ENCODE data around the gene RBM25.
"Not testable (repeated sequence)": the region's sequence is repeated elsewhere in the genome, so short reads cannot be mapped to it uniquely, and the experiment has no call there.

Gene RBM25

DNA sequence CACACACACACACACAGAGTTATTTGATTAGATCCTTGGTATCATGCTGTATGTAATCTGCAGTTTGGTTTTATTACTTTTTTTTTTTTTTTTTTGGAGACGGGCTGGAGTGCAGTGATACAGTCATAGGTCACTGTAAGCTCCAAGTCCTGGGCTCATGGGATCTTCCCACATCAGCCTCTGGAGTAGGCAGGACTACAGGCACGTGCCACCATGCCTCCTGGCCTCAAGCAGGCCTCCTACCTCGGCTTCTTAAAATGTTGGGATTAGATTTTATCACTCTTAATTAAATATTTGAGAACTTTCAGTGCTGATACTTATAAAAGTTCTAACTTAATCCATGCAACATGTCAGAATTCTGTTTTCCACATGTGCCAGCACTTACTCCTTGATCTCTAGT is 46.7 kb downstream of the RBM25 start:
- DNase-seq, result no peak

DNA sequence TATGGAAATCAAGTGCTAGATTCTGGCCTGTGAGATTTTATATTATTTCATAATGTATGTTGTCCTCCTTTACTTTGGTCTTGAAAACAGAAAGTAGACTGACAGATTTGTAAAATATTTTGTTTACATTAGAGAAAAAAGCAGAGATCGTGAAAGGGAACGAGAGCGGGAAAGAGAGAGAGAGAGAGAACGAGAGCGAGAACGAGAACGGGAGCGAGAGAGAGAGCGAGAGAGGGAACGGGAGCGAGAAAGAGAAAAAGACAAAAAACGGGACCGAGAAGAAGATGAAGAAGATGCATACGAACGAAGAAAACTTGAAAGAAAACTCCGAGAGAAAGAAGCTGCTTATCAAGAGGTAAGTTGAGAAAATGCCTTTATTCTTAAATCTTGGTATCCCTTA is 47.4 kb downstream of the RBM25 start:
- no peak for DNase-seq

DNA sequence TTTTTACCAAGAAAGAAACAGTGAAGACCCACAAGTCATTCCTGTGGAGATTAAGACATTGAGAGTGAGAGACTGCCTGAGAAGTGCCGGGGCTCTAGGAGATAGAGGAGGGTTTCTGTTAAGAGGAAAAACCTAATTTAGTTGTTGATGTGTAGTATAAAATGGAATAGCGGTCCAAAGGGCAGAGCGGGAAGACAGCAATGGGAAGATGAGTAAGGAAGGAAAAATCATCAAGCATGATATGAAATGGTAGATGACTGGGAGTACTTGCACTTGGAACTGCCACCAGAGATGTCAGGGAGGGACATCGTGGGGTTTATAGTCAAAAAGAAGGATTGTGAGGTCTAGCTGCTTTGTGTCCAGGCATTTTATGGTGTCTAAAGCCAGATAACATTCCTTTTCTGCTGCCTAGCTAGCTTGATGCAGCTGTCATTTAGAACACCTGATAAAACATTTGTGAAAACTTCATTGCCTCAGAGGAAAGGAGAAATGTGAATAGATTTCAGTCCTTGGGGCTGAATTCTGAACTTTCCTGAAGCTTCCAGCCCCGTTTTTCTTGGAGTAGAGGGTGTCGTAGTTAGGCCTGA is 57.8 kb downstream of the RBM25 start:
- DNase-seq, result no peak

DNA sequence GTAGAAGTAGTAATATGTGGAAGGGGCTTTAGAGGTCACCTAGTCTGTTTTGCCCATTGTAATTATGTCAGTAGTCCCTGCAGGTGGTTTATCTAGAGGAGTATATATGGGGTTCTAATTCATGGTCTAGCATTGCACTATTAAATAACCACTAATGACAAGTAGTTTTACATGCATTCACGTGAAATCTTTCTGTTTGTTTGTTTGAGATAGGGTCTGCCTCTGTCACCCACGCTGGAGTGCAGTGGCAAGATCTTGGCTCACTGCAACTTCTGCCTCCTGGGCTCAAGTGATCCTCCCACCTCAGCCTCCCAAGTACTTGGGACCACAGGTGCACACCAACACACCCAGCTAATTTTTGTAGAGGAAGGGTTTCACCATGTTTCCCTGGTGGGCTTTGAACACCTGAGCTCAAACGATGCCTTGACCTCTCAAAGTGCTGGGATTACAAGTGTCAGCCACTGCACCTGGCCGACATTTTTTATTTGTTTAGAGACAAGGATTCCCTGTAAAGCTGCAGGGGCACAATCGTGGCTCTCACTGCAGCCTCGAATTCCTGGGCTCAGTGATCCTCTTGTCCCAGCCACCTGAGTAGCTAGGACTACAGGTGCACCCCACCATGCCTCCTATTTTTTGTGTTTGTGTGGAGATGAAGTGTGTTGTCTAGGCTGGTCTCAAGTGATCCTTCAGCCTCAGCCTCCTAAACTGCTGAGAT is 66.0 kb downstream of the RBM25 start:
- no peak for DNase-seq

DNA sequence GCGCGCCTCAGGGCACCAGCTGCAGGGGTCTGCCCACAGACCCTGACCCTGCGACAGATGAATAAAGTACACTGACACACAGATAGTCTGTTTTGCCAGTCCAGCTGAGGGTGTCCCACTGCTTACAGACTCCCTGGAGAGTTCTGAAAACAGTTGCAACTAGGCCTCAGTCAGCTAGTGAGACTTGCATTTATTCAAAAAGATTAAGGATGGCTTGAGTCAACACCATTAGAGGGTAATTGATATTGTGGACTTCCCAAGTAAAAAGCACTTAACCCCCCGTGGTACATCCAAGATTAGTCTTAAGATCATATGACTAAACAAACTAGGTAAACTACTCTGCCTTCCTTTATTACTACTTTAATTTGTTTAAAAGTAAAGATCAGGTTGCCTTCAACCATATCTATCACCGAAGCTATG is 66.8 kb downstream of the RBM25 start:
- no peak for DNase-seq

DNA sequence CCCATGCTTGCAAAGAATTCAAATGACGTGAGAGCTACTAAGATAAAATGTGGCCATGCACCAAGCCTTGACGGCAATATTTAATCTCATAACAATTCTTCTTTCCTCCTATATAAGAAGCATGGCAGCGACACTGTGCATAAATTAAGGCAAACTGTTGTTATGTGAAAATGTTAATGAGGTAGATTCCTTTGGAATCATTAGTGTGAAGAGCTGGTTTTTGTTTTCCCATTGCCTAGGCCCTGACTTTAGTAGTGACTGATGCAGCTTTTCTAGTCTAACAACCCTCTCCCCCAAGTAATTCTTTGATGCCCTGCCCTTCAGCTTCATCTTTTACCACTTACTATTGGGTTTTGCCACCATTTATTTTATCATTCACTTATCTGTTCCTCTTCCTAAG is 67.4 kb downstream of the RBM25 start:
- no peak for DNase-seq

DNA sequence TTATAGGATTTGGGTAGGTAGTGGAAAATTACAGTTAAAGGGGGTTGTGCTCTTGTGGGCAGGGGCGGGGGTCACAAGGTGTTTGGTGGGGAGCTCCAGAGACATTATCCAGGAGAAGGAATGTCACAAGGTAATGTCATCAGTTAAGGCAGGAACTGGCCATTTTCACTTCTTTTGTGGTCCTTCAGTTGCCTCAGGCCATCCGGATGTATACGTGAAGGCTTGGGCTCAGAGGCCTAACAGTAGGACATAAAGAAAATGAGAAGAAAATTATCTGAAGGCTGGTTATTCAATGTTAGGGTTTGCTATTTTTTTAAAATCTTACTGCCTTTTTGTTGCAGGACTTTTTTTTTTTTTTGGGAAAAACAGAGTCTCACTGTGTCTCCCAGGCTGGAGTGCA is 75.5 kb downstream of the RBM25 start:
- no peak for DNase-seq

DNA sequence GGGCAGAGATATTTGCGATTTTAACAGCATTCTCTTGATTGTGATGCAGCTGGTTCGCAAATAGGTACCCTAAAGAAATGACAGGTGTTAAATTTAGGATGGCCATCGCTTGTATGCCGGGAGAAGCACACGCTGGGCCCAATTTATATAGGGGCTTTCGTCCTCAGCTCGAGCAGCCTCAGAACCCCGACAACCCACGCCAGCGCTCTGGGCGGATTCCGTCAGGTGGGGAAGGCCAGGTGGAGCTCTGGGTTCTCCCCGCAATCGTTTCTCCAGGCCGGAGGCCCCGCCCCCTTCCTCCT is 77.7 kb downstream of the RBM25 start:
- no peak for DNase-seq

DNA sequence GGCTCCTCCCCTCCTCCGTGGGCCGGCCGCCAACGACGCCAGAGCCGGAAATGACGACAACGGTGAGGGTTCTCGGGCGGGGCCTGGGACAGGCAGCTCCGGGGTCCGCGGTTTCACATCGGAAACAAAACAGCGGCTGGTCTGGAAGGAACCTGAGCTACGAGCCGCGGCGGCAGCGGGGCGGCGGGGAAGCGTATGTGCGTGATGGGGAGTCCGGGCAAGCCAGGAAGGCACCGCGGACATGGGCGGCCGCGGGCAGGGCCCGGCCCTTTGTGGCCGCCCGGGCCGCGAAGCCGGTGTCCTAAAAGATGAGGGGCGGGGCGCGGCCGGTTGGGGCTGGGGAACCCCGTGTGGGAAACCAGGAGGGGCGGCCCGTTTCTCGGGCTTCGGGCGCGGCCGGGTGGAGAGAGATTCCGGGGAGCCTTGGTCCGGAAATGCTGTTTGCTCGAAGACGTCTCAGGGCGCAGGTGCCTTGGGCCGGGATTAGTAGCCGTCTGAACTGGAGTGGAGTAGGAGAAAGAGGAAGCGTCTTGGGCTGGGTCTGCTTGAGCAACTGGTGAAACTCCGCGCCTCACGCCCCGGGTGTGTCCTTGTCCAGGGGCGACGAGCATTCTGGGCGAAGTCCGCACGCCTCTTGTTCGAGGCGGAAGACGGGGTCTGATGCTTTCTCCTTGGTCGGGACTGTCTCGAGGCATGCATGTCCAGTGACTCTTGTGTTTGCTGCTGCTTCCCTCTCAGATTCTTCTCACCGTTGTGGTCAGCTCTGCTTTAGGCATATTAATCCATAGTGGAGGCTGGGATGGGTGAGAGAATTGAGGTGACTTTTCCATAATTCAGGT is 78.3 kb downstream of the RBM25 start, which contains the start of gene PSEN1:
Gene PSEN1, plus strand, starts transcription at position 121 of the 839 bp plus-strand sequence. CDS start 11,513 bp downstream, outside the sequence.
- DNase-seq, result peak; percentile 95

DNA sequence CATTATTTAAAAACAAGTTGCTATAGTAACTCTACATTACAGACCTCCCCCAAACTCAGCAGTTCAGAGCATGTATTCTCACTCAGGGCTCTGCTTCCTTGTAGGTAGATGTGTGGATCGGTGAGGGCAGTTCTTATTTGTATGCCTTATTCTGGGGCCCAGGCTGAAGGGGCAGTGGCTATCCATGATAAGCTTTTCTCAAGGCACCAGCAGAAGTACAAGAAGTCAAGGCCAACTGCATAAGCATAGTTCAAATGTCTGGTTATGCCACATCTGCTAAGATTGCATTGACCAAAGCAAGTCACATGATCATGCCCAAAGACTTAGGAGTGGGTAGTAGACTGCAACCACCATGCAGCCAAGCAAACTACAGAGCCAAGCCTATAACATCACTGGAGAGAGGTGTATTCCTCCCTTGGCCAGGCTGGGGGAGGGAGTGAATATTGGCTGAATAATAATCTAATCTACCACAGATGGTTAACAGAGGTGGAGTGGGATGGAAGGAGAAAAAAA is 82.5 kb downstream of the RBM25 start:
- DNase-seq, result no peak

DNA sequence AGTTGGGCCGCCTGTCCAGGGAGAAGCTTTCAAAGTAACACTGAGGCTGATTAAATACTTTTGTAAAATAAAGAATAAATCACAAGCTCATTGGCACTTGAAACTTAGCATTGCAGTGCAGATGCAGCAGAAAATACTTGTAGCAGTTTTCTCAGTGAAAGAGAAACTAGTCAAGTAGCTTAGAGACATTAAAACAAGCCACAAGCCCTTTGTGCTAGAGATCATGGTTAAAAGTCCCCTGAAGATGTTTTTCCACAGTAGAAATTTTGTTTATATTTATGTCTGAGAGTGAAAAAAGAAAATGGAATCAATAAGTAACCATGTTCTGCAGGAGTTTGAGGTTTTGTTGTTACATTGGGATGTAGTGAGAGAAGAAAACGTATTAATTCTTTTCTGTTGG is 83.9 kb downstream of the RBM25 start:
- DNase-seq, result no peak

DNA sequence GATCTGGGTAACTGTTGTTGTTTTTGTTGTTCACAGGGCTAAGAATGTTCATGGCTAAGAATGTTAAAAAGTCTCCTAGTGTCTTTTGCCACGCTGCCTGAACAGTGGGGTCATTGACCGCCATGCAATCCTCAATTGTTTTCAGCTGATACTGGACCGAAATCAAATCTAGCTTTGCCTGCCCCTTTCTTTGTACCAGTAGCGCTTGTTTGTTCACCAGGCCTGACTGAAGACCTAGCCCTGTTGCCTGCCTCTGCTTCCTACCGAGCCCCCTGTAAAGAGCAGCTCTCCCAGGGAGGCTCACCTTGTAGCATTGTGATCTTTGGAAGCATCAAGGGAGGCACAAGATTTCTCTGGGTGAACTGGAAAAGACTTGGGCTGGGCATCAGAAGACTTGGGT is 84.7 kb downstream of the RBM25 start:
- DNase-seq, result no peak

DNA sequence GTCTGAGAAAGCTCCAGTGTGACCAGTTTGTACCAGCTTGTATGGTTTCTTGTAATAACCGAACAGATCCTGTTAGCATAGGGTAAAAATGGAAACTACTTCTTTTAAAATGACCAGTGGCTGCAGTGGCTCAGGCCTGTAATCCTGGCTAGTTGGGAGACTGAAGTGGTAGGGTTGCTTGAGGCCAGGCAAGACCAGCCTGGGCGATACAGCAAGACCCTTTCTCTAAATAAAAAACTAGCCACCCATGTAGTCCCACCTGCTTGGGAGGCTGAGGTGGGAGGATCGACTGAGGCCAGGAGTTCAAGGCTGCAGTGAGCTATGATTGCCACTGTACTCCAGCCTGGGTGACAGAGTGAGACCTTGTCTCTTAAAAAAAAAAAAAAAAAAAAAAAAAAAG is 85.3 kb downstream of the RBM25 start:
- no peak for DNase-seq

DNA sequence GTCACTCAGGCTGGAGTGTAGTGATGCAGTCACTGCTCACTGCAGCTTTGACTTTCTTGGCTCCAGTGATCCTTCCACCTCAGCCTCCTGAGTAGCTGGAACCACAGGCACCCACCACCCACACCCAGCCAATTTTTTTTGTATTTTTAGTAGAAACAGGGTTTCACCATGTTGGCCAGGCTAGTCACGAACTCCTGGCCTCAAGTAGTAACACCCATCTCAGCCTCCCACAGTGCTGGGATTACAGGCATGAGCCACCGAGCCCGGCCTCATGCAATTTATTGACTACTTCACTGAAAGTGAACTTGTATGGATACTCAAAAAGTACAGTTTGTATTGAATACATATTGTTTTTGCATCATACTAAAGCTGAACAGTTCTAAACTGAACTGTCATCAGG is 87.0 kb downstream of the RBM25 start:
- DNase-seq, result no peak

DNA sequence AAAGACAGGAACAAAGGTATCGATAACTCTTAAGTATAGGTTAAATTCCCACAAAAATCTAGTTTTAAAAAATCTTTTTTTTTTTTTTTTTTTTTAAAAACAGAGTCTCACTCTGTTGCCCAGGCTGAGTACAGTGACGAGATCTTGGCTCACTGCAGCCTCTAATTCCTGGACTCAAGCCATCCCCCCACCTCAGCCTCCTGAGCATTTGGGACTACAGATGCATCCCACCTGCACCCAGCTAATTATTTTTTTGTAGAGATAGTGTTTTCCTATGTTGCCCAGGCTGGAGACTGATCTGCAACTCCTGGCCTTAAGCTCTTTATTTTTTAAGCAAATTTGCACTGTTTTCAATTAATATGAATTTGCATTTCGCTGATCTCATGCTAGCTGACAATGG is 87.8 kb downstream of the RBM25 start:
- DNase-seq, result no peak

DNA sequence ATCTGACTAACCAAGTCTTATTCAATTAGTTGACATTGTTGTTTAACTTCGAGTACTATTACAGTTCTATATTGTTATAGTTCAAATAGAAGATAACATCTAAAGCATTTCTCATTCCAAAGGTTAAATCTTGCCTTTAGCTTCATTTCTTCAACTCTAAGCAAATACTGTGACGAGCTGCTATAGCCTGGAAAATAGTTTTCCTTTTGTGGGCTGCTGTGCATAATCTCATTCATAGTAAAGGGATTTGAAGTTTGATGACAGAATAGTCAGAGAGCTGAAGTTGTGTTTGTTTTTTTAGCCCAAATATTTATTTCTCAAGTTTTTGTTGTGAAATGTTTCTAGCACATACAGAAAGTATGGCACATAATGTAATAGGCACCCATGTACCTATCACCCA is 91.4 kb downstream of the RBM25 start:
- no peak for DNase-seq

DNA sequence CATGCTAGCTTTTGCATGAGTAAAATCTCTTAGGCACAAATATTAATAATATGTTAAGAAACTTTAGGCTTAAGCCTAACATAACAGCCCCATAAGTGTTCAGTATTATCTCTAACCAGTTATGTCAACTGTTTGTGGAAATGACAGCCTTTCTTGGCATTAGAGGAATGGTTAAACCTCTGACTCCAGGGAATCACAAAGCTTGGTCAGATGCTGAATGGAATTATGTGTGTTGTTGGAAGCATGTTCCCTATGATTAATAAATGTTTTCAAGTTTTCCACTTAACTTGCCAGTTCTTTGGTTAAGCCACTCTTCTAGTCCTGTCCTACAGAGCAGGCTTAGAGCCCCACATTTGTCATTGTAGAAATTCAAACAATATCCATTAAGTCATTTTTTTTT is 94.9 kb downstream of the RBM25 start:
- no peak for DNase-seq

DNA sequence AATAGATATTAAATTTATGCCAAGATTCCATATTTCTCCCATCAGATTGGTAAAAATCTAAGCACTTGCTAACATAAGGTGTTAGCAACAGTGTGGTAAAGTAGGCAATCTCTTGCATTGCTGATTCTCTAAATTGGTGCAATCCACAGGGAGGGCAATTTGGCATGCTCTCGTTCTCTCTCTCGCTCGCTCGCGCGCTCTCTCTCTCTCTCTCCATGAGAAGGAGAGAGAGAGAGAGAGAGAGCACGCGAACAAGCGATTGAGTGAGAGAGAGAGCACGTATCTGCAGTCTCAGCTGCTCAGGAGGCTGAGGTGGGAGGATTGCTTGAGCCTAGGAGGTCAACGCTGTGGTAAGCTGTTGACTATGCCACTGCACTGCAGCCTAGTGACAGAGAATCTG is 103.9 kb downstream of the RBM25 start:
- no peak for DNase-seq

DNA sequence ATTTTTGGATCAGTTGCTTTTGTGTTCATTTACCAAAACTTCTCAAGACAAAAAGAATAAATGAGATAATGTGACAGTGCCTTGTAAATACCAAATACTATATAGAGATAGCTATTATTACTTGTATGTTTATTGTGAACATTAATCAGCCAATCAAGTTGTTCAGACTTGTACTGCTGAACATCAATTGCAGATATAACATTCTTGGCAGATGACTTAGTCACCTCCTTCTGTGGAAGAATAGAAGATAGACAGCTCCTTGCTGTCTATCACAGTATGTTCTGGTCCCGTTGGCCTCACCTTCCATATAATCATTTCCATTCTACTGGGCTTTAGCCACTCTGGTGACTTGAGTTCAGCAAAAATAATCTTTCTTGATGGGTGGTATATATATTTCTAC is 108.1 kb downstream of the RBM25 start:
- no peak for DNase-seq

DNA sequence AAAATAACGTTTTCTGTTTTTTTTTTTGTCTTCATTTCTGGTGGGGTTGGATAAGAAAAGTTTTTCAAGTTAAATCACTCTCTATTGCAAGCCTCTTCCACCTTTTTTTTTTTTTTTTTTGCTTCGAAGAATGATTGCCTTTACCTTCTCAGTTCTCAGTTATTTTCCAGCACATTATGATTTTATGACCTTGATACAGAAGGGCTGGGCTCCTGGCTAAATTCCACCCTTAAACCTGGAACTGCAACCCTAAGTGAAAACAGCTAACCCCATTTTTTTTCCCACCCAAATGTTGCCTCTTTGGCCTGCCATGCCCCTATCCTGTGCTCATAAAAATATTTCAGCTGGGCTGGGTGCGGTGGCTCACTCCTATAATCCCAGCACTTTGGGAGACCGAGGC is 109.4 kb downstream of the RBM25 start:
- DNase-seq, result no peak

DNA sequence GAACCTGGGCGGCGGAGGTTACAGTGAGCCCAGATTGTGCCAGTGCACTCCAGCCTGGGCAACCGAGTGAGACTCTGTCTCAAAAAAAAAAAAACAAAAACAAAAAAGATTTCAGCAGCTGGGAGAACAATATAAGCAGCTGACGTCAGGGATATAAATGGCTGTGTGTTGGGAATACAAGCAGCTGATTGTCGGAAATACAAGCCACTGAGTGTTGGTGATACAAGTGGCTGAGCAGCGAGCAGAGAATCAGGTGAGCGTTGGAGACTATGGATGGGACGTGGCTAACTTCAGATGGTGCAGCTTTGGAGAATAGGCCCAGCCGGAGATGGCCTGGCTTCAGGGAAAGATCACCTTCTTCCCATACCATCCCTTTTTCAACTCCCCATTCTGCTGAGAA is 109.9 kb downstream of the RBM25 start:
- no peak for DNase-seq

DNA sequence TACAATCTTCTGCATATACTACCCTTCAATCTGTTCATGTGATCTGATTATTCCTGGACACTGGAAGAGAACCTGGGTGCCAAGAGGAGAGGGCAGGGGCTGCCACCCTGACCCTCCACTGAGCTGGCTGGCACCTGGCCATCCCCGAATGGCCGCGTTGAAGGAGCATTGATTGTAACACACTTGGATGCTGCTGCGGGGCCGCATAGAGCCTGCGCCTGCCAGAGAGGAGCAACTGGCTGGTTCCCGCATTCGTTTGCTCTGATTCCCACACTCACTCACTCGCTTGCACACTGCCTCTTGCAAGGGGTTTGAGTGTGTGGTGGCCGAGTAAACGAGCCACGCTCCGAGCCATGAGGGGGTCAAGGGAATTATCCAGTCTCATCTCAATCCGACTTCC is 110.4 kb downstream of the RBM25 start:
- DNase-seq, result no peak

DNA sequence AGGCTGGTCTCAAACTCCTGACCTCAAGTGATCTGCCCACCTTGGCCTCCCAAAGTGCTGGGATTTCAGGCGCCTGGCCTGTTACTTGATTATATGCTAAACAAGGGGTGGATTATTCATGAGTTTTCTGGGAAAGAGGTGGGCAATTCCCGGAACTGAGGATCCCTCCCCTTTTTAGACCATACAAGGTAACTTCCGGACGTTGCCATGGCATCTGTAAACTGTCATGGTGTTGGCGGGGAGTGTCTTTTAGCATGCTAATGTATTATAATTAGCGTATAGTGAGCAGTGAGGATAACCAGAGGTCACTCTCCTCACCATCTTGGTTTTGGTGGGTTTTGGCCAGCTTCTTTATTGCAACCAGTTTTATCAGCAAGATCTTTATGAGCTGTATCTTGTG is 111.5 kb downstream of the RBM25 start:
- not testable (repeated sequence) for DNase-seq

DNA sequence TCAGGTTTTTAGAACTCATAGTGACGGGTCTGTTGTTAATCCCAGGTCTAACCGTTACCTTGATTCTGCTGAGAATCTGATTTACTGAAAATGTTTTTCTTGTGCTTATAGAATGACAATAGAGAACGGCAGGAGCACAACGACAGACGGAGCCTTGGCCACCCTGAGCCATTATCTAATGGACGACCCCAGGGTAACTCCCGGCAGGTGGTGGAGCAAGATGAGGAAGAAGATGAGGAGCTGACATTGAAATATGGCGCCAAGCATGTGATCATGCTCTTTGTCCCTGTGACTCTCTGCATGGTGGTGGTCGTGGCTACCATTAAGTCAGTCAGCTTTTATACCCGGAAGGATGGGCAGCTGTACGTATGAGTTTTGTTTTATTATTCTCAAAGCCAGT is 112.4 kb downstream of the RBM25 start:
- no peak for DNase-seq
